Measurements from ENCODE around the gene SPATA17. TPM values are rescaled to one million over a fixed set of nuclear protein-coding genes. Genes with fewer than 3 reads are reported as not detected.

The SPATA17 gene
- polyA plus RNA-seq, 1 donor, result 2.3 TPM

DNA sequence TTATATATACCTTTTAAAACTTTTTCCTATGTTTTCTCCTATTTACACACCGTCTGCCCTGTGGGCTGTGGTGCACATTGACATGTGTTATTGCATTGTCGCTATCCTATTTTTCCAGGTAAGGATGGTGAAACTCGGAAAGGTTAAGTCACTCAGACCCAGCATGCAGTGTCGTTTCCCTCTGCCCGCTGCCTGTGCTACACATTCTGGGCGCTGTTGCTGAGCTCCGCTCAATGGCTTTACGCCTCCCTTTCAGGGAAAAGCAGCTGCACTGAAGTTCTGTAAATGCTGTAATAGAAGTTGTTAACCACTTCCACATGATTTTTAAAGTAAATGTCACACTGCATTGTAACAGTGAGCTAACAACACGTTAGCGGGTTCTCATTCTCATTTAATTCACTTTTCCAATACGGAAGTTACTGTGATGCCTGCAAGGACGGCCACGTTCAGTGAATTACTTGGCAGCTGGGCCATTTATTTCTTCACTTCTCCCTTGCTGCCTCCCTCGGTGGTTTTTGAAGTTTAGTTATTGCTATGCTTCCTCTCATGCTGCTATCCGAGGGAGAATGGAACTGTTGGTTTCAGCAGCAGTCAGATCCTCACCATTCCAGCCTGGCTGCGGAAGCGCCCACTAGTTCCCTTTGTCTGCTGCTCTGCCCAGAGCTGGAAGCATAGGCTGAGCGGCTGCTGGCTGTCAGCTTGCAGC lies 288.7 kb downstream of the SPATA17 start:
- DNase-seq, result peak; percentile 32

Other genes with a start within 250 kb of the SPATA17 start
- 9.5 TPM for gene GPATCH2, start 254 bp upstream of the SPATA17 start, polyA plus RNA-seq (ENCODE audit: insufficient read length)

Measured in hindlimb muscle (tissue), 1 donor.